ENCODE measurements around the gene ANLN. TPM values are rescaled to one million over a fixed set of nuclear protein-coding genes. Genes with fewer than 3 reads are reported as not detected.
A peak's percentile ranks its signal among the peaks of the same experiment; 100 is the strongest.

The ANLN gene
- total RNA-seq, 2 donors from 2014 or later, result 21.2 to 56.0 TPM

GRCh38 chr7:36361227-36361626 is 28.4 kb upstream of the ANLN start:
- H3K4me3 ChIP-seq, result no peak overlapping the region
- DNase-seq, result no peak
- H3K9me3 ChIP-seq, result no peaks in the 10 kb centered on the region
- H3K27ac ChIP-seq, result no peak overlapping the region
- no peak for TF ChIP-seq CTCF (IDR thresholded peaks at IDR 0.05)
- no peaks in the 10 kb centered on the region for H3K27me3 ChIP-seq
- H3K36me3 ChIP-seq, result no peaks in the 10 kb centered on the region
- intact Hi-C loops (cut with DNase I), result no loop called here
- no peaks in the 10 kb centered on the region for H3K4me1 ChIP-seq
- no peak overlapping the region for H3K9ac ChIP-seq (ENCODE audit: low read depth in 2 of 2, low read length in 2 of 2)

DNA sequence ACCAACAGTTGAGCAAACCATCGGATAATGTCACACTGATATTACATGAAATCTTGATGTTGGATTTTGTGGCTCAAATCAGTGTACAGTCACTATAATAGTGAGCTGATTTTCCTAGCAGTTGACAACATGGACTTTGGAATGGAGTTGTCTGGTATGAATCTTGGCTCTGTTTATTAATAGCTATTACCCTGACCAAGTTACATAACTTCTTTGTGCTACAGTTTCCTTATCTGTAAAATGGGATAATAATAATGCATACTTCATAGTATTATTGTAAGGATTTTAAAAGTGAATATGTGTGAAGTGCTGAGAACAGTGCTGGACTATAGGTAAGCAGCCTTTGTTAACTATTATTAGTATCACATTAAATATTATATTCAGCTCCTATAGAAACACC is 26.1 kb upstream of the ANLN start:
- Histone ChIP-seq H3K27ac (no peak overlapping the region), H3K9me3 (no peaks in the 10 kb centered on the region), H3K9ac (ENCODE audit: low read depth in 2 of 2, low read length in 2 of 2) (no peak overlapping the region), H3K4me1 (no peaks in the 10 kb centered on the region), H3K4me3 (no peak overlapping the region), H3K27me3 (no peaks in the 10 kb centered on the region), H3K36me3 (no peaks in the 10 kb centered on the region)
- intact Hi-C loops (cut with DNase I), result no loop called here
- no peak for TF ChIP-seq CTCF (IDR thresholded peaks at IDR 0.05)
- DNase-seq, result no peak

GRCh38 chr7:36366005-36366717 is 23.5 kb upstream of the ANLN start:
- H3K4me1 ChIP-seq, result no peaks in the 10 kb centered on the region
- TF ChIP-seq CTCF (IDR thresholded peaks at IDR 0.05), result no peak
- no peaks in the 10 kb centered on the region for H3K27me3 ChIP-seq
- DNase-seq, result no peak
- peak overlapping the region; percentile 65 for H3K4me3 ChIP-seq
- H3K36me3 ChIP-seq, result no peaks in the 10 kb centered on the region
- peak overlapping the region; percentile 77 to 80 for H3K9ac ChIP-seq (ENCODE audit: low read depth in 2 of 2, low read length in 2 of 2)
- intact Hi-C loops (cut with DNase I), result no loop called here
- H3K9me3 ChIP-seq, result no peaks in the 10 kb centered on the region
- no peak overlapping the region for H3K27ac ChIP-seq

- Histone ChIP-seq H3K4me3 (peak overlapping the region; percentile 65), H3K9ac (ENCODE audit: low read depth in 2 of 2, low read length in 2 of 2) (peak overlapping the region; percentile 77 to 80), H3K27ac (no peak overlapping the region), H3K27me3 (no peaks in the 10 kb centered on the region), H3K4me1 (no peaks in the 10 kb centered on the region), H3K9me3 (no peaks in the 10 kb centered on the region), H3K36me3 (no peaks in the 10 kb centered on the region)
- intact Hi-C loops (cut with DNase I), result no loop called here
- peak; percentile 91 for TF ChIP-seq CTCF (IDR thresholded peaks at IDR 0.05)
- DNase-seq, result peak; percentile 92
These were observed 22.7 kb upstream of the ANLN start for GRCh38 chr7:36366718-36367560.

- intact Hi-C loops (cut with DNase I), result no loop called here
- H3K36me3 ChIP-seq, result no peaks in the 10 kb centered on the region
- H3K9ac ChIP-seq (ENCODE audit: low read depth in 2 of 2, low read length in 2 of 2), result peak overlapping the region; percentile 77 to 80
- DNase-seq, result no peak
- peak overlapping the region; percentile 65 for H3K4me3 ChIP-seq
- no peak overlapping the region for H3K27ac ChIP-seq
- no peak for TF ChIP-seq CTCF (IDR thresholded peaks at IDR 0.05)
- H3K27me3 ChIP-seq, result no peaks in the 10 kb centered on the region
- H3K9me3 ChIP-seq, result no peaks in the 10 kb centered on the region
- H3K4me1 ChIP-seq, result no peaks in the 10 kb centered on the region
These were observed 22.0 kb upstream of the ANLN start for GRCh38 chr7:36367561-36368077.
